HK-2 (cell line): ENCODE measurements around the gene ZSWIM1.

Experiments
- DNase-seq: peaks from one replicate; pipeline ENCODE4 v3.0.0-alpha.2; 2018; ENCODE audit not compliant: unreplicated experiment

The ZSWIM1 gene

GRCh38 chr20:45908084-45908483 is 27.1 kb downstream of the ZSWIM1 start:
- no peak for DNase-seq

GRCh38 chr20:45909336-45909808 is 28.3 kb downstream of the ZSWIM1 start:
- DNase-seq: no peak

- DNase-seq: no peak
Observed at GRCh38 chr20:45909817-45910669, 29.0 kb downstream of the ZSWIM1 start.

- DNase-seq: peak; percentile 92
Observed at GRCh38 chr20:45910670-45911485, 29.9 kb downstream of the ZSWIM1 start.

- DNase-seq: peak; percentile 49
Observed at GRCh38 chr20:45911486-45912343, 30.7 kb downstream of the ZSWIM1 start, which contains the start of gene PLTP. Gene PLTP, minus strand, starts transcription at chr20:45912155. Its CDS starts 703 bp downstream, at chr20:45911452.

- DNase-seq: no peak
Observed at GRCh38 chr20:45912344-45912682, 31.3 kb downstream of the ZSWIM1 start.

GRCh38 chr20:45913116-45913515 is 32.1 kb downstream of the ZSWIM1 start:
- no peak for DNase-seq

GRCh38 chr20:45917790-45918141 is 36.7 kb downstream of the ZSWIM1 start:
- no peak for DNase-seq

GRCh38 chr20:45918182-45918737 is 37.2 kb downstream of the ZSWIM1 start:
- no peak for DNase-seq

GRCh38 chr20:45918779-45919537 is 37.9 kb downstream of the ZSWIM1 start:
- no peak for DNase-seq

GRCh38 chr20:45919542-45920399 is 38.7 kb downstream of the ZSWIM1 start:
- DNase-seq: no peak

GRCh38 chr20:45920462-45921336 is 39.7 kb downstream of the ZSWIM1 start:
- no peak for DNase-seq

- no peak for DNase-seq
Observed at GRCh38 chr20:45921337-45922189, 40.5 kb downstream of the ZSWIM1 start.

- DNase-seq: no peak
Observed at GRCh38 chr20:45924391-45925261, 43.6 kb downstream of the ZSWIM1 start.

GRCh38 chr20:45925821-45926506 is 44.9 kb downstream of the ZSWIM1 start:
- no peak for DNase-seq

GRCh38 chr20:45926731-45927070 is 45.7 kb downstream of the ZSWIM1 start:
- DNase-seq: no peak
